Suprapubic skin (tissue), 4 donors: ENCODE results near the gene LRP1B. TPM values are rescaled to one million over a fixed set of nuclear protein-coding genes. Genes with fewer than 3 reads are reported as not detected.

Experiments used
- DNase-seq, 2 donors: peaks; one replicate each; pipeline ENCODE4 v3.0.0-alpha.2; 2019; ENCODE audit warnings: low spot score in 2 of 2
- H3K27ac ChIP-seq: fragments of 200-600 bp; sonication (generic); one replicate; pipeline ENCODE4 v1.5.1; 2019
- H3K27me3 ChIP-seq: fragments of 200-600 bp; sonication (generic); one replicate; pipeline ENCODE4 v1.5.1; 2019
- H3K36me3 ChIP-seq: fragments of 200-600 bp; sonication (generic); one replicate; pipeline ENCODE4 v1.5.1; 2019
- H3K4me1 ChIP-seq: fragments of 200-600 bp; sonication (generic); one replicate; pipeline ENCODE4 v1.5.1; 2019
- H3K4me3 ChIP-seq: fragments of 200-600 bp; sonication (generic); one replicate; pipeline ENCODE4 v1.5.1; 2019; ENCODE audit warnings: mild to moderate bottlenecking
- H3K9me3 ChIP-seq: fragments of 200-600 bp; sonication (generic); one replicate; pipeline ENCODE4 v1.5.1; 2019
- EP300 ChIP-seq: sonication (generic); formaldehyde crosslinking; IDR thresholded peaks from one replicate; pipeline ENCODE4 v1.6.1; 2017; ENCODE audit warnings: antibody characterized with exemption
- POLR2A ChIP-seq, 2 donors: fragments of 450-650 bp; IDR thresholded peaks; one replicate each; pipeline ENCODE4 v1.6.1; 2017; ENCODE audit warnings: antibody characterized with exemption in 2 of 2, mild to moderate bottlenecking in 2 of 2, moderate library complexity in 2 of 2
- POLR2AphosphoS5 ChIP-seq, 3 donors: sonication (generic); formaldehyde crosslinking; IDR thresholded peaks; one replicate each; pipeline ENCODE4 v1.6.1; 2017; ENCODE audit warnings: antibody characterized with exemption in 3 of 3
- WGBS: methylation state at CpG from one replicate; pipeline ENCODE4 v1.1.5; 2018; 5-methylcytosine and 5-hydroxymethylcytosine counted together
- total RNA-seq, 4 donors: library from RNA; depleted of rRNA; stranded (reverse); fragments of >200 nt; gene quantifications; one replicate each; pipeline ENCODE4 v1.1.0, GENCODE V29; 2016
- TF ChIP-seq, protein P1 (sequence below), 2 donors: fragments of 200-600 bp in 1 of 2; fragments of 450-650 bp in 1 of 2; sonication (generic) in 1 of 2; IDR thresholded peaks; one replicate each; pipeline ENCODE4 v1.5.1; 2016 to 2019; ENCODE audit warnings: antibody characterized with exemption in 2 of 2, mild to moderate bottlenecking in 1 of 2, moderate library complexity in 1 of 2

LRP1B gene
- total RNA-seq, 4 donors from 2014 or later, result 0.11 to 2.7 (median 1.3) TPM

DNA sequence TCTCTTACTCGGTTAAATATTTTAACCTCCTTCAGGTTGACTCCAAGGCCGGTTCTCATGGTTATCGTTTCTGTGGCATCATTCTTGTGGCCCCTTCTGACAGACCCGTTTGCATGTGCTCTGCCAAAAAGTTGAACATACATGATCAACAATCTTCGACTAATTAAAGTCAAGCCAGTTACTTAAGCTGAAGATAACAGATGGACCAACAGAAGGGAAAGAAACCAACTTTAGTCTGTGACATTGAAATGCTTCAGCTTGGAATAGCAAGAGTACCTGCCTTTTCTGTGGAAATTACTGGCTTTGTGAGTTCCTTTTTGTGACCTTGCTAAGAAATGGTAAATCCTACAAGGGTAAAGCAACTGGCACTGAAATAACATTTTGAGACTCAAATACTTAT is 1429.1 kb downstream of the LRP1B start:
- 93% methylated on average over 5 of the region's 5 CpGs for WGBS
- H3K36me3 ChIP-seq, result no peaks in the 10 kb centered on the region
- no peaks in the 10 kb centered on the region for H3K27me3 ChIP-seq
- no peaks in the 10 kb centered on the region for H3K4me1 ChIP-seq
- H3K9me3 ChIP-seq, result no peaks in the 10 kb centered on the region
- H3K27ac ChIP-seq, result no peak overlapping the region
- DNase-seq, result no peak
- H3K4me3 ChIP-seq, result no peak overlapping the region
- TF ChIP-seq POLR2A (IDR thresholded peaks at IDR 0.05) (no peak), POLR2AphosphoS5 (IDR thresholded peaks at IDR 0.05) (no peak), EP300 (no peak)
- TF ChIP-seq, protein P1, sequence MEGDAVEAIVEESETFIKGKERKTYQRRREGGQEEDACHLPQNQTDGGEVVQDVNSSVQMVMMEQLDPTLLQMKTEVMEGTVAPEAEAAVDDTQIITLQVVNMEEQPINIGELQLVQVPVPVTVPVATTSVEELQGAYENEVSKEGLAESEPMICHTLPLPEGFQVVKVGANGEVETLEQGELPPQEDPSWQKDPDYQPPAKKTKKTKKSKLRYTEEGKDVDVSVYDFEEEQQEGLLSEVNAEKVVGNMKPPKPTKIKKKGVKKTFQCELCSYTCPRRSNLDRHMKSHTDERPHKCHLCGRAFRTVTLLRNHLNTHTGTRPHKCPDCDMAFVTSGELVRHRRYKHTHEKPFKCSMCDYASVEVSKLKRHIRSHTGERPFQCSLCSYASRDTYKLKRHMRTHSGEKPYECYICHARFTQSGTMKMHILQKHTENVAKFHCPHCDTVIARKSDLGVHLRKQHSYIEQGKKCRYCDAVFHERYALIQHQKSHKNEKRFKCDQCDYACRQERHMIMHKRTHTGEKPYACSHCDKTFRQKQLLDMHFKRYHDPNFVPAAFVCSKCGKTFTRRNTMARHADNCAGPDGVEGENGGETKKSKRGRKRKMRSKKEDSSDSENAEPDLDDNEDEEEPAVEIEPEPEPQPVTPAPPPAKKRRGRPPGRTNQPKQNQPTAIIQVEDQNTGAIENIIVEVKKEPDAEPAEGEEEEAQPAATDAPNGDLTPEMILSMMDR (IDR thresholded peaks at IDR 0.05), result no peak

DNA sequence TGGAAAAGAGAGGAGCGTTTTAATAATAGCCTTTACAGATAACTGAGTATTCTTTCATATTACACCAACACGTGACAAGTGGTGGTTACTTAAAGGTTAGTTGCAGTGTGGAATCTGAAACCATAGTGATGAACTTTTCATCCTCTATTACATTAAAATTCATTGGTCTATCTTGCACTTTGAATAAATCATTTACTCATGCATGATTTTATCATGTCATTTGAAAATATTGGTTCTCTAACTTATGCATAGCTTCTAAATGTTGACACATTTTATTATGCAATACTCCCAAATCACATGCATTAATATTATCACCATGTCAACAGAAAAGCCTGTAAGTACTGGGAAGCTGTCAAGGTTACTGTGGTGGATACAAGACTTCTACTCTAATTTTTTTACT is 1432.2 kb downstream of the LRP1B start:
- Histone ChIP-seq H3K9me3 (no peaks in the 10 kb centered on the region), H3K27me3 (no peaks in the 10 kb centered on the region), H3K4me1 (no peaks in the 10 kb centered on the region), H3K27ac (no peak overlapping the region), H3K36me3 (no peaks in the 10 kb centered on the region), H3K4me3 (no peak overlapping the region)
- TF ChIP-seq EP300 (no peak), POLR2A (IDR thresholded peaks at IDR 0.05) (no peak), POLR2AphosphoS5 (IDR thresholded peaks at IDR 0.05) (no peak)
- TF ChIP-seq, protein P1 (IDR thresholded peaks at IDR 0.05), result no peak
- DNase-seq, result no peak
- 81% methylated on average over 2 of the region's 2 CpGs for WGBS

DNA sequence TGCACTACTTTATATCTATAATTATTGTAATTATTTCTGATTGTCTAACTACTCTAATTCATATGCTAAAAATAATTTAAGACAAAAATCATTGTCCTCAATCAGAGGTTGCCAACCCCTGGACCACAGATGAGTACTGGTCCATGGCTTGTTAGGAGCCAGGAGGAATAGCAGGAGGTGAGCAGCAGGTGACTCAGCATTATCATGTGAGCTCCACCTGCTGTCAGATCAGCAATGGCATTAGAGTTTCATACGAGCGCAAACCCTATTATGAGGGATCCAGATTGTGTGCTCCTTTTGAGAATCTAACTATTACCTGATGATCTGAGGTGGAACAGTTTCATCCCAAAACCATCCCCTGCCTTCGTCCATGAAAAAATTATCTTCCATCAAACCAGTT is 1434.4 kb downstream of the LRP1B start:
- Histone ChIP-seq H3K4me3 (no peak overlapping the region), H3K36me3 (no peaks in the 10 kb centered on the region), H3K27ac (no peak overlapping the region), H3K27me3 (no peaks in the 10 kb centered on the region), H3K4me1 (no peaks in the 10 kb centered on the region), H3K9me3 (no peaks in the 10 kb centered on the region)
- TF ChIP-seq POLR2A (IDR thresholded peaks at IDR 0.05) (no peak), EP300 (no peak), POLR2AphosphoS5 (IDR thresholded peaks at IDR 0.05) (no peak)
- TF ChIP-seq, protein P1 (IDR thresholded peaks at IDR 0.05), result no peak
- DNase-seq, result no peak
- 90% methylated on average over 3 of the region's 3 CpGs for WGBS

DNA sequence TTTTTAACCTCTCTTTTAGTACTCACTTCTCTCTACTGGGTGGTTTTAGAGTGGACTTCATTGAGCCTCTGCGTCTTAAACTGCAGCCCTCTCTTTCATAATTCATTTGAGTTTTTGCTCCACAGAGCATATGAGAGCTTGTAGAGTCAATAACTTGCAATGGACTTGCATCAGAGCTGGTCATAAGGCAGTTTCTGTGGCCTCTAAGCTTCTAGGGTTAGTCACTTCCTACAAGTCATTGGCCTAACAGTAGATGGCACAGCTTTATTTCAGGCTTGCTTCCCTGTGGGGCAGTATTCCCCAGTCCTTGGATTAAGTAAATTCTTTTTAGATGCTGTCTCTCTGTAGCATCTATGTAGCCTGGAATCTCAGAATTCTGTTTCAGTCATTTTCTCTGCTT is 1435.7 kb downstream of the LRP1B start:
- no peak overlapping the region for H3K4me3 ChIP-seq
- H3K27ac ChIP-seq, result no peak overlapping the region
- H3K9me3 ChIP-seq, result no peaks in the 10 kb centered on the region
- DNase-seq, result no peak
- H3K27me3 ChIP-seq, result no peaks in the 10 kb centered on the region
- TF ChIP-seq POLR2A (IDR thresholded peaks at IDR 0.05) (no peak), POLR2AphosphoS5 (IDR thresholded peaks at IDR 0.05) (no peak), EP300 (no peak)
- TF ChIP-seq, protein P1 (IDR thresholded peaks at IDR 0.05), result no peak
- no peaks in the 10 kb centered on the region for H3K36me3 ChIP-seq
- no peaks in the 10 kb centered on the region for H3K4me1 ChIP-seq
- WGBS, result 84% methylated on average over 1 of the region's 1 CpG

DNA sequence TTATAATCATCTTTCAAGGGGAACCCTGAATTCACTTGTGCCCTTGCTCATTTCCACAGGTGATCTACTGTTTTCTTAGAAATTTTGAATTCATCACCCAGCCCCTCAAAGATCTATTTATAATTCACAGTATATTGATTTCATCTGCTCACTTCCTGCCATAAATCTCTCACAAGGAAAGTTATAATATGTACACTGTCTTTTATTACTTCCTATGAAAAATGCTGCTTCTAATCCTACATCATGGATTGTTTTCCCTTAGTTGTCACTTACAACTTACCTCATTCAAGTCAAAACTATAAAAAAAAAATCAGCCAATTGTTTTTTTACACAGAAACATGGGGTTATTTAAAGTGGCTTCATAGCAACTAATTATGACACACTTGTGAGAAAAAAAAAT is 1443.0 kb downstream of the LRP1B start:
- H3K4me1 ChIP-seq, result no peaks in the 10 kb centered on the region

More for the DNA sequence above, 1443.0 kb downstream of the LRP1B start:
- Histone ChIP-seq H3K36me3 (no peaks in the 10 kb centered on the region), H3K4me3 (no peak overlapping the region), H3K27ac (no peak overlapping the region), H3K9me3 (no peaks in the 10 kb centered on the region), H3K27me3 (no peaks in the 10 kb centered on the region)
- TF ChIP-seq POLR2A (IDR thresholded peaks at IDR 0.05), result no peak
- TF ChIP-seq POLR2AphosphoS5 (IDR thresholded peaks at IDR 0.05), result no peak
- TF ChIP-seq, protein P1 (IDR thresholded peaks at IDR 0.05), result no peak
- TF ChIP-seq EP300, result no peak
- DNase-seq, result no peak
